K562 (cell line): ENCODE measurements around the gene PIK3R6.

Experiments used
- ARNT ChIP-seq, 2 experiments: fragments of 450-650 bp; IDR thresholded peaks; 2 replicates each; pipeline ENCODE4 v1.6.1; 2016; ENCODE audit warnings: mild to moderate bottlenecking in 1 of 2
- CHD4 ChIP-seq: fragments of 200-600 bp; sonication (generic); IDR thresholded peaks from 3 replicates; pipeline ENCODE4 v1.6.1; 2012; ENCODE audit warnings: low read depth, mild to moderate bottlenecking, mixed read lengths, low read length, inconsistent platforms; ENCODE audit not compliant: insufficient read depth, insufficient replicate concordance, poor library complexity, severe bottlenecking
- FOS ChIP-seq: IDR thresholded peaks from 3 replicates; pipeline ENCODE4 v1.6.1; 2011; ENCODE audit not compliant: insufficient read length; ENCODE audit errors: extremely low read depth
- FOXM1 ChIP-seq, 2 experiments: fragments of 450-650 bp in 1 of 2; sonication (generic) in 1 of 2; formaldehyde crosslinking in 1 of 2; IDR thresholded peaks; 2 replicates each; pipeline versions ENCODE4 v1.6.1 to v1.9.0; 2017 to 2022; ENCODE audit warnings: low read depth in 2 of 2, mild to moderate bottlenecking in 2 of 2, missing genetic modification reagents in 1 of 2, moderate library complexity in 1 of 2
- HSF4 ChIP-seq: fragments of 250-450 bp; sonication (Bioruptor Pico); IDR thresholded peaks from 2 replicates; pipeline ENCODE4 v2.1.2; 2022; ENCODE audit warnings: mild to moderate bottlenecking, moderate library complexity, borderline replicate concordance
- KDM4B ChIP-seq, 2 experiments: fragments of 450-650 bp in 1 of 2; sonication (generic) in 1 of 2; IDR thresholded peaks; 2 replicates each; pipeline ENCODE4 v1.6.1; 2016 to 2017; ENCODE audit warnings: borderline replicate concordance in 2 of 2, antibody characterized with exemption in 1 of 2, low read depth in 1 of 2, mild to moderate bottlenecking in 1 of 2
- MED1 ChIP-seq: sonication (generic); formaldehyde crosslinking; IDR thresholded peaks from 2 replicates; pipeline ENCODE4 v1.8.1; 2023; ENCODE audit warnings: missing genetic modification reagents, borderline replicate concordance
- NELFE ChIP-seq: IDR thresholded peaks from 2 replicates; pipeline ENCODE4 v1.6.1; 2011; ENCODE audit warnings: mild to moderate bottlenecking; ENCODE audit not compliant: insufficient read depth, insufficient read length
- NR2F6 ChIP-seq: fragments of 450-650 bp; formaldehyde crosslinking; IDR thresholded peaks from 2 replicates; pipeline ENCODE4 v1.4.0; 2020; ENCODE audit warnings: mild to moderate bottlenecking
- POLR2A ChIP-seq: fragments of 450-650 bp; conservative IDR thresholded peaks from 2 replicates; pipeline ENCODE4 v1.6.1; 2016
- ZNF23 ChIP-seq: fragments of 250-450 bp; sonication (Bioruptor Pico); IDR thresholded peaks from 2 replicates; pipeline ENCODE4 v1.4.0; 2020; ENCODE audit warnings: mild to moderate bottlenecking
- TF ChIP-seq, protein P1 (sequence below), 3 experiments: IDR thresholded peaks in 2 of 3; conservative IDR thresholded peaks in 1 of 3; 2 replicates each; pipeline ENCODE4 v1.5.1; 2011 to 2012; ENCODE audit warnings: low read length in 3 of 3, mild to moderate bottlenecking in 3 of 3, control low read depth in 2 of 3, improper control_type of control experiment in 1 of 3, inconsistent platforms in 1 of 3, low read depth in 1 of 3, mixed read lengths in 1 of 3, moderate library complexity in 1 of 3; ENCODE audit not compliant: insufficient read depth in 2 of 3
- TF ChIP-seq, protein P2 (sequence below): fragments of 450-650 bp; IDR thresholded peaks from 2 replicates; pipeline ENCODE4 v1.6.1; 2018; ENCODE audit warnings: mild to moderate bottlenecking, low read depth; ENCODE audit not compliant: partially characterized antibody
- TF ChIP-seq, protein P3 (sequence below): fragments of 250-450 bp; sonication (Bioruptor Pico); IDR thresholded peaks from 2 replicates; pipeline ENCODE4 v1.9.0; 2021; ENCODE audit warnings: mild to moderate bottlenecking, inconsistent platforms

DNA sequence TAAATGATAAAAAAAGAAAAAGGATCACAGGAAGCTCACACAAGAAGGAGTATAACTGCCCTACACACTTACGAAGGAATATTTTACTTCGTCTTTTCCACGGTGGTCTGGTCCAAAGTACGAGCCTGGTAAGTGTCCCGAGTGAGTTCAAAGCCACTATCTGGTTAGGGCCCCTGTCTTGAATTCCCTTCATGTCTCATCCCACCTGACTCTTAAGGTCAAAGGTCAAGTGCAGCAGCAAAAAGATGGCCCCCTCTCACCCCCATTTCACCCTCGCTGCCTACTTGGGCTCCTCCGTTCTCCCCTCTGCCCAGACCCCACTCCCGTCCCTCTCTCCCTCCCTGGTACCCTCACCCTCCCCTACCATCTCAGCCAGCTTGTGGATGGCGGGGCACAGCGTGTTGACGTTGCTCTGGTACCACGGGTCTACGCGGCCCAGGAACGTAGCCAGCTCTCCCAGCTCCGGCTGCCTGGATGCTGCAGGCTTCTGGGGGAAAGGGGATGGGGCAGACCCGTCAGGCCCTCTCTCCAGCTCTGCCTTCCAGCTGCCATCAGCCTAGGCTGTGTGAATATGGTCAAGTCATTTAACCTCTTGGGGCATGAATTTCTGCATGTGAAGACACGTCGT is 40.6 kb downstream of the PIK3R6 start:
- TF ChIP-seq NELFE (no peak), MED1 (no peak), NR2F6 (CRISPR knock-in tag) (no peak), HSF4 (CRISPR knock-in tag) (no peak), ARNT (IDR thresholded peaks at IDR 0.05) (no peak), KDM4B (IDR thresholded peaks at IDR 0.05; ENCODE audit: borderline replicate concordance in 2 of 2, low read depth in 1 of 2) (no peak), CHD4 (no peak), FOXM1 (IDR thresholded peaks at IDR 0.05; ENCODE audit: low read depth) (no peak), FOXM1 (CRISPR knock-in tag; IDR thresholded peaks at IDR 0.05; ENCODE audit: low read depth) (no peak), FOS (no peak), POLR2A (no peak), ZNF23 (CRISPR knock-in tag) (no peak)
- TF ChIP-seq, protein P1, sequence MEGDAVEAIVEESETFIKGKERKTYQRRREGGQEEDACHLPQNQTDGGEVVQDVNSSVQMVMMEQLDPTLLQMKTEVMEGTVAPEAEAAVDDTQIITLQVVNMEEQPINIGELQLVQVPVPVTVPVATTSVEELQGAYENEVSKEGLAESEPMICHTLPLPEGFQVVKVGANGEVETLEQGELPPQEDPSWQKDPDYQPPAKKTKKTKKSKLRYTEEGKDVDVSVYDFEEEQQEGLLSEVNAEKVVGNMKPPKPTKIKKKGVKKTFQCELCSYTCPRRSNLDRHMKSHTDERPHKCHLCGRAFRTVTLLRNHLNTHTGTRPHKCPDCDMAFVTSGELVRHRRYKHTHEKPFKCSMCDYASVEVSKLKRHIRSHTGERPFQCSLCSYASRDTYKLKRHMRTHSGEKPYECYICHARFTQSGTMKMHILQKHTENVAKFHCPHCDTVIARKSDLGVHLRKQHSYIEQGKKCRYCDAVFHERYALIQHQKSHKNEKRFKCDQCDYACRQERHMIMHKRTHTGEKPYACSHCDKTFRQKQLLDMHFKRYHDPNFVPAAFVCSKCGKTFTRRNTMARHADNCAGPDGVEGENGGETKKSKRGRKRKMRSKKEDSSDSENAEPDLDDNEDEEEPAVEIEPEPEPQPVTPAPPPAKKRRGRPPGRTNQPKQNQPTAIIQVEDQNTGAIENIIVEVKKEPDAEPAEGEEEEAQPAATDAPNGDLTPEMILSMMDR (IDR thresholded peaks at IDR 0.05 in 2 of 3, conservative IDR thresholded peaks at IDR 0.05 in 1 of 3; ENCODE audit: insufficient read depth in 2 of 3, low read depth in 1 of 3, low read length in 3 of 3), result no peak
- TF ChIP-seq, protein P2, sequence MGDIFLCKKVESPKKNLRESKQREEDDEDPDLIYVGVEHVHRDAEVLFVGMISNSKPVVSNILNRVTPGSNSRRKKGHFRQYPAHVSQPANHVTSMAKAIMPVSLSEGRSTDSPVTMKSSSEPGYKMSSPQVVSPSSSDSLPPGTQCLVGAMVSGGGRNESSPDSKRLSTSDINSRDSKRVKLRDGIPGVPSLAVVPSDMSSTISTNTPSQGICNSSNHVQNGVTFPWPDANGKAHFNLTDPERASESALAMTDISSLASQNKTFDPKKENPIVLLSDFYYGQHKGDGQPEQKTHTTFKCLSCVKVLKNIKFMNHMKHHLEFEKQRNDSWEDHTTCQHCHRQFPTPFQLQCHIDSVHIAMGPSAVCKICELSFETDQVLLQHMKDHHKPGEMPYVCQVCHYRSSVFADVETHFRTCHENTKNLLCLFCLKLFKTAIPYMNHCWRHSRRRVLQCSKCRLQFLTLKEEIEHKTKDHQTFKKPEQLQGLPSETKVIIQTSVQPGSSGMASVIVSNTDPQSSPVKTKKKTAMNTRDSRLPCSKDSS, result no peak
- TF ChIP-seq, protein P3, sequence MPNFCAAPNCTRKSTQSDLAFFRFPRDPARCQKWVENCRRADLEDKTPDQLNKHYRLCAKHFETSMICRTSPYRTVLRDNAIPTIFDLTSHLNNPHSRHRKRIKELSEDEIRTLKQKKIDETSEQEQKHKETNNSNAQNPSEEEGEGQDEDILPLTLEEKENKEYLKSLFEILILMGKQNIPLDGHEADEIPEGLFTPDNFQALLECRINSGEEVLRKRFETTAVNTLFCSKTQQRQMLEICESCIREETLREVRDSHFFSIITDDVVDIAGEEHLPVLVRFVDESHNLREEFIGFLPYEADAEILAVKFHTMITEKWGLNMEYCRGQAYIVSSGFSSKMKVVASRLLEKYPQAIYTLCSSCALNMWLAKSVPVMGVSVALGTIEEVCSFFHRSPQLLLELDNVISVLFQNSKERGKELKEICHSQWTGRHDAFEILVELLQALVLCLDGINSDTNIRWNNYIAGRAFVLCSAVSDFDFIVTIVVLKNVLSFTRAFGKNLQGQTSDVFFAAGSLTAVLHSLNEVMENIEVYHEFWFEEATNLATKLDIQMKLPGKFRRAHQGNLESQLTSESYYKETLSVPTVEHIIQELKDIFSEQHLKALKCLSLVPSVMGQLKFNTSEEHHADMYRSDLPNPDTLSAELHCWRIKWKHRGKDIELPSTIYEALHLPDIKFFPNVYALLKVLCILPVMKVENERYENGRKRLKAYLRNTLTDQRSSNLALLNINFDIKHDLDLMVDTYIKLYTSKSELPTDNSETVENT (CRISPR knock-in tag), result no peak
